ENCODE results near the gene VCAN.

The VCAN gene

GRCh38 chr5:83507431-83507830 lies 35.9 kb downstream of the VCAN start:
- no peak for DNase-seq

DNA sequence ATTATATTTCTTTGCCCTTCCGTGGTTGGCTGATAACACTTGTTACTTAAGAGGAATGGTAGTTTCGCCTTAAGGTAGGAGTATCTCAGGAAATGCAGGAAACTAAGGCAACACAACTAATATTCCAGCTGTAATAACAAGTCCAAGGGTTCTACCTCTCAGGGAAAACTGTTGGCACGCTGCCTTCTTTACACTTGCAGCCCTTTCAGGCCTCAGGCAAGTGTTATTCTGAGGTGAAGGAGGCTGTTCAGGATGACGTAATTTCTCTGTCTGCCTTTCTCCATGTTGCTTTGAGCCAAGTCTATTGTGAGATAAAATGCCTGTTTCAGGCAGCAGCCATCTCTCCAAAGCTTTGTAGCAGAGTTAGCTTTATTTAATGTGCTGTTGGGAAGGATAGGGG lies 38.0 kb downstream of the VCAN start:
- no peak for DNase-seq

GRCh38 chr5:83510260-83510659 lies 38.7 kb downstream of the VCAN start:
- DNase-seq: no peak

DNA sequence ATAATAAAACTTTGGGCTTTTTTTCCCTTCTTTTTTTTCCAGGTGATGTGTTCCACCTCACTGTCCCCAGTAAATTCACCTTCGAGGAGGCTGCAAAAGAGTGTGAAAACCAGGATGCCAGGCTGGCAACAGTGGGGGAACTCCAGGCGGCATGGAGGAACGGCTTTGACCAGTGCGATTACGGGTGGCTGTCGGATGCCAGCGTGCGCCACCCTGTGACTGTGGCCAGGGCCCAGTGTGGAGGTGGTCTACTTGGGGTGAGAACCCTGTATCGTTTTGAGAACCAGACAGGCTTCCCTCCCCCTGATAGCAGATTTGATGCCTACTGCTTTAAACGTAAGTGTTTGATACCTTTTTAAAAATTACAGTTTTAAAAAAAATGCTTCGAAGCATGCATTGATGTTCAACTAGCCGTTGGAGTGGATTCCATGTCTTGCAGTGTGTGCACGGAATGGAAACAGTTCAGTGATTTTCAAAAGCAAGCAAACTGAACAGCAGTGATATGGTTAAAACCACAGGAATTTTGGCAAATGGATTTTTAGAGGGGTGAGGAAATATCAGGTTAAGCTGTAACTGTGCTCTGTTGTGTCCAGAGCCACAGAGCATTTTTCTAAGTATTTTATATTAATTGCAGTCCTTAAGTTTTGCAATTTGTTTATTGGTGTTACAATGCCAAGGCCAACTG lies 40.7 kb downstream of the VCAN start:
- no peak for DNase-seq

GRCh38 chr5:83513081-83513480 lies 41.5 kb downstream of the VCAN start:
- DNase-seq: no peak

DNA sequence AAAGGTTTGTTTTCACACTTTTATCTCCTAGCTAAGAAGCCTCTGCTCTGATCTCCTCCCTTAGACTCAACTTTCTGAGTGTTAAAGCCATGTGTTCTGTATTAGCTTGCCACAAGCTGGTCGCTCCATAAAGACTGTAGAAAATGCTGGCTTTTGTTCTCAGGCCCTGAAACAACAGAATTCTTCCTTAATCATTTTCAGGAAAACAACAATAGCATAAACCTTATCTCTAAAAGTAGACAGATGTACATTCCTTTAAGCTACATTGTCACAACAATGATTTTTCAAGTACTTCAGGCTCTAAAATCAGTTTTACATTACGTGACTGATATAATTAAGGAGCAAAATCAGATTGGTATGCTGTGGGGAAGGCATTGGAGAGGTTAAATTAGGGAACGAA lies 41.9 kb downstream of the VCAN start:
- DNase-seq: no peak

- DNase-seq: no peak
These were observed 44.8 kb downstream of the VCAN start for GRCh38 chr5:83516377-83516776.

DNA sequence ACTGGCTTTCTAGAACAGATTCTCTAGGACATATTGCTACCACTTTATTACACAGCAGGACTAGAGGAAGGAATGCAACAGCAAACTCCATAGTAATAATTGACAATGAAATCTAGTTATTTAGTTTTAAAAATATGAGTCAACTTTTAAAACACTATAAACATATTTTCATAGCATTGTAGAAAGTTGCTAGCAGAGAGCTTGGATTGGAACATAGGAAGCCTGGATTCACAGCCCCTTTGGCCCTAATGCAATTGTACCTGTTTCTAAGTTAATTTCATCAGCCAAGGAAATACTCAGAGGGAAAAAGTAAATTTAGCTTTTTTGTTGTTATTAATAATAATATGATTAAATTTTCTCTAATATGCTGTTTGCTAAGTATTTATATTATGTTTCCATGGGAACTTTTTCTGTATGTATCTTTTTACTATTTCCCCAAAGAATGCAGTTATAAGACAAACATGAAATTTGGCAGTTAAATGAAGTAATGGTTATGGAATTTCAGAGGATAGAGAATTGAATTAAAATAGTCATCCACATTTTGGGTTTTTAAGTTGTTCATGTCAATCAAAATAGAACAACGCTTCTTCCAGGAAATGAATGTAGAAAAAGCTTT lies 45.6 kb downstream of the VCAN start:
- no peak for DNase-seq

- DNase-seq: no peak
These were observed 46.1 kb downstream of the VCAN start for GRCh38 chr5:83517688-83518085.

- DNase-seq: no peak
These were observed 46.9 kb downstream of the VCAN start for GRCh38 chr5:83518319-83519061.

GRCh38 chr5:83522446-83522845 lies 50.9 kb downstream of the VCAN start:
- no peak for DNase-seq

- no peak for DNase-seq
These were observed 52.4 kb downstream of the VCAN start for GRCh38 chr5:83523929-83524328.

GRCh38 chr5:83524345-83524744 lies 52.8 kb downstream of the VCAN start:
- DNase-seq: no peak

- DNase-seq: no peak
These were observed 53.4 kb downstream of the VCAN start for GRCh38 chr5:83524991-83525390.

DNA sequence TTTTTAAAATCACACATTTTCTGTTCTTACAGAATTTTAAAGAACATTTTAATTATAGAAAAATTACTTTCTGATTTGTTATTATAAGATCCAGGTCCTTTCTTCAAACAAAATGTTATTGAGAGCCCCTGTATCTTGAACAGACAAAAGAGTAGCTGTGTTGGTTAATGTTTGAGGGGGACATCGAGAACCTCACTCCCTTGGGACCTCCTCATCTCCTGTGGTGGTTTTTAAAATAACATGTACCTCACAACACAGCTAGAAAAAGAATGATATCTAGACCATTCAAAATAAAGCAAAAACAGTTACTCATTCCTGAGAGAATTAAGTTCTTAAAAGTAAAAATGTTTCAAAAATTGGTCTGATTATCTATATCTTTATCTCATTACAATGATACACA lies 54.7 kb downstream of the VCAN start:
- no peak for DNase-seq

DNA sequence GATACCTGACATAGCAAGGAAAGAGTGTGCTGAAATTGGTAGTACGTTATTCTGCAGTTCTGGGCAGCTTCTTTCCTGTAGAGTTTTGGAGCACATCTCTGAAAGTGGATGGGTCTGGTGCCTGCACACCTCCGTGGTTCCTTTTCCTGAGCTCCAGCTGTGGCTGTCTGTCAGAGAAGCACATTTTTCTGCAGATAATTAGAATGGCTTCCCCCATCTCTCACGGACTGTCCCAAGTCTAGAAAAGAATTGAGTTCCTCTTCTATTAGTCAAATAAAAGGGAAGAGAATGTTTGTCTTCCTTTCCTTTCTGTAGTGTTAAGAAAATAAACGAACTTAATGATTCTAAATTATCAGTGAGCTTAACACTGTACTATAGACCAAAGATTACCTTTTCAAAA lies 55.7 kb downstream of the VCAN start:
- DNase-seq: no peak

- DNase-seq: no peak
These were observed 56.3 kb downstream of the VCAN start for GRCh38 chr5:83527722-83528438.

DNA sequence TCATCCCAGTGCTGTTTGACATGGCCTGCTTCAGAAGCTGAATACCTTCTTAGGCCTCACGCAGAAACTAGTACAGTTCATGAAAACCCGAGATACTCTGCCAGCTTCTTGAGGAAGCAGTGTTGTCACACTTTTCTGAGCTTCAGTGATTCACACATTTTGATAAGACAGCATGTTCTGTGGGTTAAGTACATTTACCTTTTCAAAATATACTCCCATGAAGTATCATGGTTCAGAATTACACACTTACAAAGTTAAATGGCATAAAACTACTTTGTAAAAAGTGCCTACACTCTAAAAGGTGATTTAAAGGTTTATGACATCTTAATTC lies 56.9 kb downstream of the VCAN start:
- no peak for DNase-seq

DNA sequence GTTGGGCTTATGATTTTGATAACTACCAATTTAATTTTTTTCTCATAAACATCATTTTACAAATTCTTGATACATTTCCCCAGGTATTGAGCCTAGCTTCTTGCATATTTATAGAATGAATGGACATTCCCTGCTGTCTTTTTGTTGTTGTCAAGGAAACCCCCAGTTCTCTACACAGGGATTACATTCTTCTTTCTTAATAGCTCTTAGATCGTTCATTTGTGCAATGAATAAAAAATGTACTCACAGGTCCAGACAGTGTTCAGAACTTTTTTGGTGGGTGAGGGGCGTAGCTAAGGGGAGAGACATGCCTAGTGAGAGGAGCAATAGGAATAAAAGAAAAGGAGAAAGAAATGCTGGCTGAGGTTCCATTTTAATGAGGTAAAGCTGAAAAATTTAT lies 58.6 kb downstream of the VCAN start:
- no peak for DNase-seq

DNA sequence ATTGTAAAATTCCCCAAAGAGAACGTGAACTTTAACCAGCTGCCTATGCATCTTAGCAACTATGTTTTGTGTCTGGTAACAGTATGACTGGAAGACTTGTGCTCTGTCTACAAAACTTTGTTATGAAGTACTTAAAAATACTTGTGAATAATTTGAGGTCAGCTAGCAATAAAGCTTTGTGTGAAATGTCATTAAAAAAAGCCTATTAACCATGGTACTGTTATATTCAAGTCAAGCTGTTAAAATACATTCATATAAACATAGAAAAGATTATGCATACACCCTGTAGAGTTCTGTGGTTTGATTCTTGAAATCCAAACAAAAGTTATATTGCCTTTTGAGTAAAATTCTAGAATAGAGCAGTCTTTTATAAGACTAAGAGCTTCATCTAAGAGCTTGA lies 60.1 kb downstream of the VCAN start:
- no peak for DNase-seq

GRCh38 chr5:83538786-83539462 lies 67.4 kb downstream of the VCAN start:
- no peak for DNase-seq

DNA sequence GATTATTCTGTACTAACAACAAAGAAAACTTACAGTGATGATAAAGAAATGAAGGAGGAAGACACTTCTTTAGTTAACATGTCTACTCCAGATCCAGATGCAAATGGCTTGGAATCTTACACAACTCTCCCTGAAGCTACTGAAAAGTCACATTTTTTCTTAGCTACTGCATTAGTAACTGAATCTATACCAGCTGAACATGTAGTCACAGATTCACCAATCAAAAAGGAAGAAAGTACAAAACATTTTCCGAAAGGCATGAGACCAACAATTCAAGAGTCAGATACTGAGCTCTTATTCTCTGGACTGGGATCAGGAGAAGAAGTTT lies 67.9 kb downstream of the VCAN start:
- no peak for DNase-seq

DNA sequence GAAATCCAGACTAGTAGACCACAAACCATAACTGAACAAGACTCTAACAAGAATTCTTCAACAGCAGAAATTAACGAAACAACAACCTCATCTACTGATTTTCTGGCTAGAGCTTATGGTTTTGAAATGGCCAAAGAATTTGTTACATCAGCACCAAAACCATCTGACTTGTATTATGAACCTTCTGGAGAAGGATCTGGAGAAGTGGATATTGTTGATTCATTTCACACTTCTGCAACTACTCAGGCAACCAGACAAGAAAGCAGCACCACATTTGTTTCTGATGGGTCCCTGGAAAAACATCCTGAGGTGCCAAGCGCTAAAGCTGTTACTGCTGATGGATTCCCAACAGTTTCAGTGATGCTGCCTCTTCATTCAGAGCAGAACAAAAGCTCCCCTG lies 68.6 kb downstream of the VCAN start:
- DNase-seq: no peak

All from stimulated activated CD4-positive, alpha-beta T cell treated with anti-CD3 and anti-CD28 coated beads, Interleukin-4, amount 100 ng/mL, for 24 hours (primary cell).